H1 (cell line): ENCODE measurements around the gene FADS2. TPM values are rescaled to one million over a fixed set of nuclear protein-coding genes. Genes with fewer than 3 reads are reported as not detected.

Experiments
- BACH1 ChIP-seq: IDR thresholded peaks from 2 replicates; pipeline ENCODE4 v1.6.1; 2012; ENCODE audit warnings: low read length, improper control_type of control experiment
- CREB1 ChIP-seq: IDR thresholded peaks from 2 replicates; pipeline ENCODE4 v1.6.1; 2012; ENCODE audit warnings: inconsistent platforms
- FOSL1 ChIP-seq: IDR thresholded peaks from 2 replicates; pipeline ENCODE4 v1.6.1; 2011; ENCODE audit warnings: mild to moderate bottlenecking, low read depth, low read length, moderate library complexity; ENCODE audit not compliant: insufficient read depth
- GTF2F1 ChIP-seq: IDR thresholded peaks from 2 replicates; pipeline ENCODE4 v1.6.1; 2012; ENCODE audit warnings: low read depth, low read length, improper control_type of control experiment, borderline replicate concordance
- HDAC2 ChIP-seq, 2 experiments: fragments of 300-600 bp in 1 of 2; sonication (generic) in 1 of 2; IDR thresholded peaks; 2 replicates each; pipeline ENCODE4 v1.6.1; 2011 to 2012; ENCODE audit warnings: low read depth in 2 of 2, low read length in 2 of 2, mild to moderate bottlenecking in 2 of 2, moderate library complexity in 2 of 2, borderline replicate concordance in 1 of 2, inconsistent platforms in 1 of 2
- JUN ChIP-seq: IDR thresholded peaks from 2 replicates; pipeline ENCODE4 v1.6.1; 2011; ENCODE audit warnings: low read depth, mild to moderate bottlenecking, improper control_type of control experiment, low read length
- KDM1A ChIP-seq: fragments of 200-600, 300-600 bp; sonication (generic); IDR thresholded peaks from 2 replicates; pipeline ENCODE4 v1.7.1; 2016; ENCODE audit warnings: mild to moderate bottlenecking, low read length, borderline replicate concordance
- RNF2 ChIP-seq: fragments of 200-900, 300-1000 bp; sonication (generic); IDR thresholded peaks from 2 replicates; pipeline ENCODE4 v1.7.1; 2016; ENCODE audit warnings: borderline replicate concordance, low read depth, mild to moderate bottlenecking, antibody characterized with exemption, low read length; ENCODE audit not compliant: poor library complexity, severe bottlenecking; ENCODE audit errors: missing control alignments
- SIN3A ChIP-seq, 2 experiments: IDR thresholded peaks in 1 of 2; conservative IDR thresholded peaks in 1 of 2; 2 replicates each; pipeline ENCODE4 v1.6.1; 2011 to 2012; ENCODE audit warnings: low read length in 2 of 2, improper control_type of control experiment in 1 of 2, low read depth in 1 of 2, mild to moderate bottlenecking in 1 of 2
- TAF7 ChIP-seq: optimal IDR thresholded peaks from 2 replicates; pipeline ENCODE3; 2011; ENCODE audit warnings: low read depth, mild to moderate bottlenecking, inconsistent platforms, low read length, moderate library complexity, borderline replicate concordance
- TEAD4 ChIP-seq: IDR thresholded peaks from 2 replicates; pipeline ENCODE4 v1.6.1; 2012; ENCODE audit warnings: low read depth, low read length, inconsistent platforms, mixed read lengths
- polyA plus RNA-seq, 7 experiments: library from polyadenylated mRNA; depleted of rRNA in 3 of 7; stranded (reverse) in 5 of 7; unstranded in 2 of 7; fragments of >200 nt in 5 of 7; fragments of 200-250 nt in 2 of 7; gene quantifications; 1 replicate in 5 of 7; 2 replicates in 1 of 7; 4 replicates in 1 of 7; pipeline versions ENCODE4 v1.2.1 to v1.2.3, GENCODE V29; 2011 to 2013; ENCODE audit warnings: missing spikeins in 2 of 7, mixed read lengths in 2 of 7
- total RNA-seq: library from RNA; stranded (reverse); fragmentation: NEBNext Ultra II Directional; extraction: Animal tissue kit (Norgen Biotek cat#: 25700); gene quantifications from 2 replicates; pipeline ENCODE4 v1.2.1, GENCODE V29; 2021
- TF ChIP-seq, protein P1 (sequence below): IDR thresholded peaks from 2 replicates; pipeline ENCODE4 v1.6.1; 2012; ENCODE audit warnings: inconsistent platforms
- TF ChIP-seq, protein P2 (sequence below): IDR thresholded peaks from 2 replicates; pipeline ENCODE4 v1.6.1; 2012; ENCODE audit warnings: low read length, inconsistent platforms
- TF ChIP-seq, protein P3 (sequence below), 3 experiments: IDR thresholded peaks; 1 replicate in 2 of 3; 2 replicates in 1 of 3; pipeline versions ENCODE4 v1.5.1 to v1.6.1; 2011; ENCODE audit warnings: low read length in 3 of 3, mild to moderate bottlenecking in 3 of 3, inconsistent platforms in 2 of 3, low read depth in 1 of 3, moderate library complexity in 1 of 3; ENCODE audit not compliant: insufficient read depth in 1 of 3; ENCODE audit errors: control extremely low read depth in 1 of 3

The FADS2 gene
- total and polyA plus RNA-seq, 2 of the 8 experiments (the other 6 are each of a cell fraction or from before 2014, with no cell fraction given) = 499 to 701 TPM

DNA sequence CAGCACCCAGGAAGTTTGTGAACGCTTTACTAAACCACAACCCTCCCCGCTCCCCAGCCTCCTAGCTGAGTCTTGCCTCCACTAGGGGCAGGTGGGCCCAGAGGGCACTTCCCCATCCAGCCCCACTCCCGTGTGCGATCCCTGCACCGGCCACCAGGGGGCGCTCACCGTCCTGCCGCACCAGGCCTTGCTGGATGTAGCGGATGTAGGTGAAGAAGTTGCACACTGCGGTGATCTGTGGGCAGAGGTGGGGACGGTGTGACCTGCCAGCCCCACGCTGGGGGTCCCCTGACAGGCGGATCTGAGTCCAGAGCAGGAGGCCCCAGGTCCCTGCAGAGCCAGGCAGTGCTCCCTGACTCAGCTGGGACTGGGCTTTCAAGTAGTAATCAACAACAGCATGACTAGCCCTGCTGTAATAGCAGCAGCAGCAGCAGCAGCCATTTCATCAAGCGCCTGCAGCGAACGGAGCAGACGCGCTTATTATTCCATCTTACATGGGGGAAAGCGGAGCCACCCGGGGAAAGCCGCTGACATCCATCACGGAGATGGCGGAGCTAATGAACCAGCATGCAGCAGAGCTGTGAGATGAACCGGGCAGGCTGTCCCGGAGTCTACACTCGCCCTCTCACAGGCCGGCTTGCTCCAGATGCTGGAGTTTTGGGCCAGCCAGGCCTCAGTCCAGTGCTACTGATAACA is 71.2 kb downstream of the FADS2 start (continued):
- TF ChIP-seq CREB1 (0 out of 2 replicates have a peak, but pooled peaks have one; percentile 21), HDAC2 (IDR thresholded peaks at IDR 0.05; ENCODE audit: borderline replicate concordance in 1 of 2, low read depth in 2 of 2, low read length in 2 of 2) (no peak), FOSL1 (no peak), BACH1 (peak; percentile 45; the same call in 1 of the 2 replicates), RNF2 (no peak), TEAD4 (no peak), SIN3A (conservative IDR thresholded peaks at IDR 0.05 in 1 of 2, IDR thresholded peaks at IDR 0.05 in 1 of 2; ENCODE audit: low read depth in 1 of 2, low read length in 2 of 2) (peak in 1 of 2 experiments; percentile 55; a peak in 1 of 4 replicates), JUN (no peak), KDM1A (no peak), TAF7 (no peak), GTF2F1 (no peak)
- TF ChIP-seq, protein P1, sequence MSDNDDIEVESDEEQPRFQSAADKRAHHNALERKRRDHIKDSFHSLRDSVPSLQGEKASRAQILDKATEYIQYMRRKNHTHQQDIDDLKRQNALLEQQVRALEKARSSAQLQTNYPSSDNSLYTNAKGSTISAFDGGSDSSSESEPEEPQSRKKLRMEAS = peak; percentile 68
- TF ChIP-seq, protein P2, sequence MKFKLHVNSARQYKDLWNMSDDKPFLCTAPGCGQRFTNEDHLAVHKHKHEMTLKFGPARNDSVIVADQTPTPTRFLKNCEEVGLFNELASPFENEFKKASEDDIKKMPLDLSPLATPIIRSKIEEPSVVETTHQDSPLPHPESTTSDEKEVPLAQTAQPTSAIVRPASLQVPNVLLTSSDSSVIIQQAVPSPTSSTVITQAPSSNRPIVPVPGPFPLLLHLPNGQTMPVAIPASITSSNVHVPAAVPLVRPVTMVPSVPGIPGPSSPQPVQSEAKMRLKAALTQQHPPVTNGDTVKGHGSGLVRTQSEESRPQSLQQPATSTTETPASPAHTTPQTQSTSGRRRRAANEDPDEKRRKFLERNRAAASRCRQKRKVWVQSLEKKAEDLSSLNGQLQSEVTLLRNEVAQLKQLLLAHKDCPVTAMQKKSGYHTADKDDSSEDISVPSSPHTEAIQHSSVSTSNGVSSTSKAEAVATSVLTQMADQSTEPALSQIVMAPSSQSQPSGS = no peak
- TF ChIP-seq, protein P3, sequence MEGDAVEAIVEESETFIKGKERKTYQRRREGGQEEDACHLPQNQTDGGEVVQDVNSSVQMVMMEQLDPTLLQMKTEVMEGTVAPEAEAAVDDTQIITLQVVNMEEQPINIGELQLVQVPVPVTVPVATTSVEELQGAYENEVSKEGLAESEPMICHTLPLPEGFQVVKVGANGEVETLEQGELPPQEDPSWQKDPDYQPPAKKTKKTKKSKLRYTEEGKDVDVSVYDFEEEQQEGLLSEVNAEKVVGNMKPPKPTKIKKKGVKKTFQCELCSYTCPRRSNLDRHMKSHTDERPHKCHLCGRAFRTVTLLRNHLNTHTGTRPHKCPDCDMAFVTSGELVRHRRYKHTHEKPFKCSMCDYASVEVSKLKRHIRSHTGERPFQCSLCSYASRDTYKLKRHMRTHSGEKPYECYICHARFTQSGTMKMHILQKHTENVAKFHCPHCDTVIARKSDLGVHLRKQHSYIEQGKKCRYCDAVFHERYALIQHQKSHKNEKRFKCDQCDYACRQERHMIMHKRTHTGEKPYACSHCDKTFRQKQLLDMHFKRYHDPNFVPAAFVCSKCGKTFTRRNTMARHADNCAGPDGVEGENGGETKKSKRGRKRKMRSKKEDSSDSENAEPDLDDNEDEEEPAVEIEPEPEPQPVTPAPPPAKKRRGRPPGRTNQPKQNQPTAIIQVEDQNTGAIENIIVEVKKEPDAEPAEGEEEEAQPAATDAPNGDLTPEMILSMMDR (IDR thresholded peaks at IDR 0.05; ENCODE audit: control extremely low read depth in 1 of 3, insufficient read depth in 1 of 3, low read depth in 1 of 3, low read length in 3 of 3) = peak in 2 of 3 experiments; percentile 99 to 100; a peak in 3 of 4 replicates
